ENCODE data around the gene HLA-DOB.

The HLA-DOB gene

GRCh38 chr6:32816746-32817204, at the start of gene HLA-DOB:
HLA-DOB (minus strand) TSS chr6:32817002; CDS start chr6:32816951, 51 bp downstream.
- DNase-seq, result peak; percentile 35

GRCh38 chr6:32865724-32866443, 49.1 kb upstream of the HLA-DOB start:
- no peak for DNase-seq

- DNase-seq, result no peak
These were observed 45.9 kb upstream of the HLA-DOB start for GRCh38 chr6:32862725-32863124.

- no peak for DNase-seq
These were observed 43.9 kb upstream of the HLA-DOB start for GRCh38 chr6:32860674-32861073.

DNA sequence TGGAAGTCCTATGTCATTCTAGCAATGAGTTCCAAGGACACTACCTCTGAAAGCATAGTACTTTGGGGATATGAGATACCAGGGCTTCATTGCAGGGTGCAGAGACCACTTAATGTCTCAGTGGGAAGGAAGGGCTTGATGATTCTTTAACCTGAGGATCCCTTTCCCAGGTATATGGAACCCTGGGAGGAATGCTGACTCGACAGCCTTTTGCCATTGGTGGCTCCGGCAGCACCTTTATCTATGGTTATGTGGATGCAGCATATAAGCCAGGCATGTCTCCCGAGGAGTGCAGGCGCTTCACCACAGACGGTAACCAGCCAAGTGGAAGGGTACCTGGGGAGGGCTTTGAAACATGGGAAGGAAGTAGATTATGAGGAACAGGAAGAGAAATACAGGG, 41.4 kb upstream of the HLA-DOB start:
- DNase-seq, result no peak

DNA sequence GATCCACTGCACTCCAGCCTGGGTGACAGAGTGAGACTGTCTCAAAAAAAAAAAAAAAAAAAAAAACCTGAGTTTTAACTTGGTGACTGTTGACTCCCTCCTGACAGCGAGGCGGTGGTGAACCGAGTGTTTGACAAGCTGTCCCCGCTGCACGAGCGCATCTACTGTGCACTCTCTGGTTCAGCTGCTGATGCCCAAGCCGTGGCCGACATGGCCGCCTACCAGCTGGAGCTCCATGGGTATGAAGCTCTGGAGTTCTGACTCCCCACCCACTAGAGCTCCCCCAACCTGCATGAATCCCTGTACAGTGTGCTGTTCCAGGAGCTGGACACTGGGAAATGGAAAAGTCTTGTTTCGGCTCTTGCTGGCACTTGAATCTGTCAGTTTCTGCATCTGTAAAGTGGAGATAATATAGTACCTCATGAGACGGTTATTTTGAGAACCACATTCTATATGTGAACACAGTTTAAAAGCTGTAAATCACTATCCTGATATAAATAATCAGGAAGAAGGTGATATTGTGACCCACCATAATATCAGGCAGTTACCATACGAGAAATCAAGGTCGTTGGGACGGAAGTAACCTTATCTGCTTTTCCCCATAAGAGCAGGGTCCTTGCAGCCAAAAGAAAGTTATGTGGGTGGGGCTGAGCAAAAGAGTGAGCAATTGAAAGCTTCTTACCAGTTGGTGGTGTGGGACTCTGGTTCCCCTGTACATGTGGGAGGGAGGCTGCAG, 40.5 kb upstream of the HLA-DOB start:
- DNase-seq, result no peak

DNA sequence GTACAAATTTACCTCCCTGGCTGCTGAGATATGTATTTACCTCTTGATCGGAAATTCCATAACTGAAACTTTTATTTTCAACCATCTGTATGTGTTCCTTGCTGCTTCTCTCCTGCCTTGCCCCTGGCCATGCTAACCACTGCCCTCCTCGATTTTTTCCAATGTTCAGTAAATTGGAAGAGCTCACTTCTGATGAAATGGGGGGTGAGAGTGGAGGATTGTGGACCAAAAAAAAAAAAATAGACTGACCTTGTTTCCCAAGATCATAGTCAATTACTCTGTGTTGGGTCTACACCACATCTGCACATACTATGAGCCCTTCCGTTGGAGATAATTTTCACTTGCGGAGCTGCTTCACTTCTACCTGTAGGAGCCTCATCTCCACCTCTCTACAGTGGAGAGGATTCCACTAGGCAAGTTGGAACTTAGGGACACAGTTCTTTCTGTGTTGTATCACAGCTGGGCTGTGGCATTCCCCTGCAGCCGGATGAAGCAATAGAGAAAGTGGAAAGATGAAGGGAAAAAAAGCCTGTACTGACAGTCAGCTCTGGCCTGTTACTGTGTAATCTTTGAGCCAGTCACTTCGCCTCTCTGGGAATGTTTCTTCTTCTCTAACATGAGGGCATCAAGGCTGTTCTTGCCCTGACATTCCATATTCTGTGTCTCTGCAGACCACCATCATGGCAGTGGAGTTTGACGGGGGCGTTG, 38.8 kb upstream of the HLA-DOB start:
- DNase-seq, result no peak

DNA sequence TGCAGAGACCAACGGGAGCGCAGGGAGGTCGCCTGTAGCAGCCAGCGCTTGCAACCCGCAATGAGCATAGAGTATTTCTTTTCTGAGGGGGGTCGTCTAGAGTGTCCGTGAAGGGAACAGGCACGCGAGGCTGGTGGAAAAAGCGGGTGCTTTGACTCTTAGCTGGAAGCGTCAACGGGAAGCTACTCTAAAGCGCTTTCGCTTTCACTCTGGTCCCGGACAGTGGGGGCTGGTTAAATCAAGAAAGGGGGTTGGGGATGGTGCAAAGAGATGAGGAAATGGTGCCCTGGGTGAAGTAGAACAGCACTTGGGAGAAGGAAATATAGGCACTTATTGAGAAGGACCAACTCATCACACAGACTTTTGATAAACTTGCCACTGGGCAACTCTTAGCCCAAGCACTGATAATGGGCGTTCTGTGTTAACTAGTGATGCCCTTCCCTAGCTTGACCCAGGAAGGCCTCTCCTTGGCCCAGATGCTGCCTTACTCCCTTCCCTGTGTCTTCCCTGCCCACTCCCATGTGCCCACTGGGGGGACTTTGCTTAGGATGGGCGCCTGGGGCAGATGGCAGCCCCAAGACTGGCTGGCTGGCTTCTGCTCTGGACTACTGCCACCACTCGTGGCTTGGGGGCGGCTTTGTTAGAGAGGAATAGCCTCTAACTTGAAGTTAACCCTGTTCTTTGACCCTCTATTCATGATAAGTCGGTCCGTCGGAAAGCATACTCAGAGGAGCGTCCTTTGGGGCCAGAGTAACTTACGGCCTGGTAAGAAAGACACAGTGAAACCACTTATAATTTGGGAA, 37.8 kb upstream of the HLA-DOB start:
- DNase-seq, result peak; percentile 70

DNA sequence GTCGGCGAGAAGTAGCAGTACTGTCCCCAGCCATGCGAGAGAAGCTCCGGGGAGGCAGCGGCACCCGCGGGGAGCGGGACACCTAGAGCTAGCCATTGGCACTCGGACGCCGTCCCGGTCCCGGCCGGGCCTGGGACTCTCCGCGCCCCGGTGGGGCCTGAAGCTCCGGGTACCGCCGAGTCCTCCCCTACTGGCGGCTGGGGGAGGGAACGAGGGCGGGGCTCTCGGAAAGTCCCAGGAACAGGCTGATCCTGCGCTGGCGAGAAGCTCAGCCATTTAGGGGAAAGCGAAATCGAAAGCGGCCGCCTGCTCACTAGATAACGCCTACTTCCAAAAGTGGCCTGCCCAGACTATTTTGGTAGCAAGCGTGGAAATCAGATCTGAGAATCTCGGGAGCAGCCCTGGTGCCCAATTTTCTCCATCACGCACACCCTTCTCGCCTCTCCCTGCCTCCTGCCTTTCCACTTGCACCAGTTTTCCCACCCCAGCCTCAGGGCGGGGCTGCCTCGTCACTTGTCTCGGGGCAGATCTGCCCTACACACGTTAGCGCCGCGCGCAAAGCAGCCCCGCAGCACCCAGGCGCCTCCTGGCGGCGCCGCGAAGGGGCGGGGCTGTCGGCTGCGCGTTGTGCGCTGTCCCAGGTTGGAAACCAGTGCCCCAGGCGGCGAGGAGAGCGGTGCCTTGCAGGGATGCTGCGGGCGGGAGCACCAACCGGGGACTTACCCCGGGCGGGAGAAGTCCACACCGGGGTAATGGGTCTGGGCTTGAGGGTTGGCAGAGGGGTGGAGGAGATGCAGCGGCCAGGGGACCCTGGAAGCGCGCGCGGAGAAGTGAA, 37.0 kb upstream of the HLA-DOB start, which contains the start of the genes PSMB9 and TAP1:
Gene PSMB9, plus strand, starts transcription at position 652 of the 835 bp plus-strand sequence. Its CDS starts 38 bp downstream, at position 690.
Gene TAP1, minus strand, starts transcription at position 164 of the 835 bp plus-strand sequence. Its CDS starts 68 bp downstream, at position 96.
- peak; percentile 96 for DNase-seq

DNA sequence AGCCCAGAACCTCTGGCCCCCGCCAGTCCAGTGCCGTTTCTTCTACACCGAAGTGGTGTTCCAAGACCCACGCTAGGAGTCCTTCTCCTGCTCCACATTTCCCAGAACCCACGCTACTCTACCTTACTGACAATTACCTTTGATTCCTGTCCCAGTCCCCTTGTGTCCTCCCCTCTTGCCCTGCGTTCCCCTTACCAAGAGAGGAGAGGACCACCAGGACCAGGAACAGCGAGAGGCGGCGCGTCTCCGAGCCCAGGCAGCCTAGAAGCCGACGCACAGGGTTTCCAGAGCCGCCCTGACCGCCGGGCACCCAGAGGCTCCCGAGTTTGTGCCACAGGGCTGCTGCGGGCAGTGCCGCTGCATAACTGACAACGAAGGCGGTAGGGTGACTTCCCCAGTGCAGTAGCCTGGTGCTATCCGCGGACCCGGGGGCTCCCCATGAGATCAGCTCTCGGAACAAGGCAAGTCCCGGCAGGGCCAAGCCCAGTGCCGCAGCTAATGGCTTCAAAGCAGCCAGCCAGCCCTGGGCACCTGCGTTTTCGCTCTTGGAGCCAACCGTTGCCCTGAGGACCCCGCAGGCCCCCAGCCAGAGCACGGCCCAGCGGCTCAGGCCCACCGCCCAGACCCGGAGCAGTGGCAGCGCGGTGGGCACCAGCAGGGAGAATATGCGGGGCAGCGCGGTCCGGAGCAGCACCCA, 36.2 kb upstream of the HLA-DOB start:
- DNase-seq, result no peak

DNA sequence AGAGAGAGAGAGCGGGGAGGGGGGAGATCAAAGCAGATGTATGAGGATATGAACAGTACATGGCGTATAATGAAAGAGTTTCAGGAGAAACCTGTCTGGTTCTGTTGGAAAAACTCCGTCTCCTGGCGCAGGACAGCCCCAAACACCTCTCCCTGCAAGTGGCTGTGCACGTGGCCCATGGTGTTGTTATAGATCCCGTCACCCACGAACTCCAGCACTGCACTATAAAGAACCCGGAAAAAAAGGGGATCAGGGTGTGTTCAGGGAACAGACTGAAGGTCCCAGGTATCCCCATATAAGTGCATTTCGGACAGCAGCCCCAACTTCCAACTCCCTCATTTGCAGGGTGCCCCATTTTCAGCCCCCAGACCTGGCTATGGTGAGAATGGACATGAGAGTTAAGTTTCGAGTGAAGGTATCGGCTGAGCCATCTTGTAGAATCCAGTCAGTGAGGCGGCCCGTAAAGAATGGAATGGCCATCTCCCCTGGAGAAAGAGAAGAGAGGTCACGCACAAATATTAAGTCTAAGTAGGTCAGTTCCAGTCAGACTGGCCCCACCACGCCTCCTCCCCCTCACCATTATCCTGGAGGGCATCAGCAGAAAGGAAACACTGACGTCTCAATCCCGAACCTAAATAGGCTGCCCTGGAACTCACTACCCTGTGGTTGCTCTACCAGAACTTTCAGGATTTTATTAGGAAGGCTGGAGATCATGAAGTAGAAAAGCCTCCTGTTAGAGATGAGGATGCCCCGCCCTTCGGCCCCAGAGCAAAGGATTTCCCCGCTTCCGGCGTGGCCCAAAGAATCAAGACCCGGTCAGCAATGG, 35.4 kb upstream of the HLA-DOB start:
- no peak for DNase-seq

DNA sequence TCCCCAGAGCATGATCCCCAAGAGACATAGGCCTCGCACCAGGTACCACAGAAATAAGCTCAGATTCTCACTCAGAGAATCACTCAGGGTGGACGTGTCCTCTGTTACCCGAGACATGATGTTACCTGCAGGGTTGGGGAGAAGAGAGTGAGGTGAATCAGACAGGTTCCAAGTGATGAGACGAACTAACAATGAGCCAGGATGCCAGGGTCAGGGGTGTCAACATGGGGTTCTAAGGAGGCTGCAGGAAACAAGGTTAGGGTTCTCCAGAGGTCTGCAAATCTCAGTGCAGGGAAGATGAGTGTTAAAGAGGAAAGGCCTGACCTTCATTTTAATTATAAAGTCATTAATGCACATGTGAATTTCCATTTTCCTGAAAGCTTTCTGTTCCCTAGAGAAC, 34.2 kb upstream of the HLA-DOB start:
- DNase-seq, result no peak

DNA sequence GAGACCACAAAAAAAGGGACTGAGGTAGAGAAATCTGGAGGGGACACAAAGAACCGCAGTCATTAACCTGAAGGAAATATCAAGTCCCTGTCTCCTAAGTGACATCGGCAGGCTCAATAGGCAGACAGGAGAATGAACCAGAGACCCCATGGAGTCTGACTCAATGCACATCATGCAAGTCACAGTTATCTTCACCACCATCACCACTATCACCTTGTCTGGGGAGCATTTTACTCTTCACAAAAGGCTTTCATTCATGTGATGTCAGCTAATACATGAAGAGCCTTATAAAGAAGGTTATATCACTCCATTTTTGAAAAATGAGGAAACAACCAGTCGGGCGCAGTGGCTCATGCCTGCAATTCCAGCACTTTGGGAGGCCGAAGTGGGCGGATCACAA, 32.3 kb upstream of the HLA-DOB start:
- DNase-seq, result no peak

DNA sequence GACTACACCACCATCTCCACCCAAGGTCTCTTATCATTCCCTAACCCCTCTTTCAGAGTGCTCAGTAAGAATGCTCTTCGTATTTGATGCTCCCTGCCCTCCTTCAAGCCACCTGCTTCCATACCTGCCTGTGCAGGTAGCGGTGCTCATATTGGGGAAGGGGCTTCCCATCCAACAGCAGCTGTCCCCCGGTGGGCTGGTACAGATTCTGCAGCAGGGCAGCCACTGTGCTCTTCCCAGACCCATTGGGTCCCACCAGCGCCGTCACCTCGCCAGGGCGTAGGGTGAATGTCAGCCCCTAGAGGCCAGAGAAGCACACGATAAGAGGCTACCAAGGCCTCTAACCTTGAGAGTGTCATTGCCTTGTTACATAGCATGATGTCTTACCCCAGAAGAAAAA, 31.0 kb upstream of the HLA-DOB start:
- DNase-seq, result no peak

DNA sequence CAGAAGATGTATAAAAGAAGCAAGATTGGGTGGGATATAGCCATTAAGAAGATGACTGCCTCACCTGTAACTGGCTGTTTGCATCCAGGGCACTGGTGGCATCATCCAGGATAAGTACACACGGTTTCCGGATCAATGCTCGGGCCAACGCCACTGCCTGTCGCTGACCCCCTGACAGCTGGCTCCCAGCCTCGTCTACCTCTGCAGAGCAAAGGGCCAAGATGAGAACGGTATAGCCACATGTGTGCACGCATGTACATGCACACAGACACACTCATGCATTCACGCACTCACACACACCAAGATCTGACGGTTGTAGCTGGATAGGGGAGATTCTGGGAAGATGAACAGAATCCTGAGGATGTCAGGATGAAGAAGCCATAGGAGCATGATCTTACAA, 30.2 kb upstream of the HLA-DOB start:
- no peak for DNase-seq

DNA sequence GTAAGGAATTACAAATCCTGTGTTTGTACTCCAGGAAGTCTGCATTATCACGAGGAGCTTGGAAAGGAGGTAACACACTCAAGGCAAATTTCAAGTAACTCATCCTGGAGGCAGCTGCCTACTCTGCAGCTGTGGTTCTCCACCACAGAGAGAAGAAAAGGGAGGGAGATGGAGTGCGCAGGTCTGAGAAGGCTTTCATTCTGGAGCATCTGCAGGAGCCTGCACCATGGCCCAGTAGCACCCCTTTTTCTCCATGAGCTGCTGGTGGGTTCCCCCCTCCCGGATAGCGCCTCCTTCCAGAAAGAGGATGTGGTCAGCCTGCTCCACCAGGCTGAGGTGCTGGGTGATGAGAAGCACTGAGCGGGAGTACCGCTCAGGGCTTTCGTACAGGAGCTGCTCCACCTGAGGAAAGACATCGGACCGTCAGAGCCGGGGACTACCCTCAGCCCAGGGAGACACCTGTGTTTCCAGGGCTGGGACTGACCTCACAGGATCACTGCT, 28.6 kb upstream of the HLA-DOB start:
- DNase-seq, result peak; percentile 73

DNA sequence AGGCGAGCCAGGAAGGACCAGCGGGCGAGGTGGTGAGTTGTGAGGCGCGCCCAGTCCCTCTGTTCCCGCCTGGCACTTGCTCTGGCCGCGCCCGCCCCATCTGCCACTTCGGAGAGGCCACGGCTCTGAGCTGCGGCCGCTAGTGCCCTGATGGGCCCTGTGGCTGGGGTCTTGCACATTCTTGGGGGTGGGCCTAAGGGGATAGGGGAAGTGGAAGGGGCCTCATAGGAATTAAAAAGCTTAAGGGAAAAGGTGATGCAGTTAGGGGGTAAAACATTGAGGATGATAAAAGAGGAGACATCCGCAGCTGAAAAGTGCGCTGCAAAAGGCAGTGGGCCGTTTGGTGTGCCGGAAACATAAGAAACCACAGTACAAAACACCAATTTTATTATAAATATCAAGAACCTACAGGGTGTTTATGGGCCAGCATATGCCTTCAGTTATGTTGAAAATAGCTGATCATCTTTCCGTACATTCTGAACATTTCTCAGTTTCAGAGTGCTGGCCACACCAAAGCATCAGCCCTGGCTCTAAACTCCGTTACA, 28.1 kb upstream of the HLA-DOB start:
- no peak for DNase-seq

GRCh38 chr6:32843979-32844838, 27.4 kb upstream of the HLA-DOB start, which contains the start of gene PSMB8:
PSMB8 (minus strand) TSS chr6:32844047; CDS start chr6:32843996, 51 bp downstream.
- peak; percentile 99 for DNase-seq

Data from activated CD4-positive, alpha-beta T cell treated with anti-CD3 and anti-CD28 coated beads, Interleukin-2, amount 50 U/mL, for 16 hours (primary cell).